ENCODE measurements around the gene SLC26A3. TPM values are rescaled to one million over a fixed set of nuclear protein-coding genes. Genes with fewer than 3 reads are reported as not detected.

The SLC26A3 gene
- total and polyA plus RNA-seq, 2 experiments from 2014 or later = not detected

GRCh38 chr7:107788662-107789061 lies 14.4 kb downstream of the SLC26A3 start:
- in situ Hi-C loops (cut with MboI) = no loop called here
- 21 to 33% methylated on average over 2 to 3 of the region's 3 CpGs for WGBS, 2 experiments (ENCODE audit: low coverage in 1 of 2, low lambda C conversion rate in 2 of 2, missing lambda C conversion rate in 2 of 2)
- no peak overlapping the region for H2AFZ ChIP-seq

GRCh38 chr7:107788216-107788615 lies 14.8 kb downstream of the SLC26A3 start:
- WGBS, 2 experiments (ENCODE audit: low coverage in 1 of 2, low lambda C conversion rate in 2 of 2, missing lambda C conversion rate in 2 of 2) = 5 to 7% methylated on average over 1 of the region's 1 CpG
- in situ Hi-C loops (cut with MboI) = no loop called here

More at GRCh38 chr7:107788662-107789061, 14.4 kb downstream of the SLC26A3 start:
- DNase-seq = no peak
- no peak overlapping the region for H3K9ac ChIP-seq
- H3K9me2 ChIP-seq (ENCODE audit: insufficient read depth) = no peaks in the 10 kb centered on the region
- no peak overlapping the region for H3K27ac ChIP-seq
- H3K36me3 ChIP-seq (ENCODE audit: low read depth) = no peaks in the 10 kb centered on the region
- TF ChIP-seq EZH2 (IDR thresholded peaks at IDR 0.05; ENCODE audit: insufficient read depth, poor library complexity, severe bottlenecking) = no peak
- TF ChIP-seq EZH2phosphoT487 (IDR thresholded peaks at IDR 0.05; ENCODE audit: insufficient read depth, low read depth) = no peak
- H3K27me3 ChIP-seq (replicated peaks; ENCODE audit: insufficient read depth) = peaks cover 36% of the 10 kb centered on the region
- no peaks in the 10 kb centered on the region for H3K79me2 ChIP-seq (ENCODE audit: insufficient read depth)
- H3K9me3 ChIP-seq (ENCODE audit: low read depth) = no peaks in the 10 kb centered on the region
- H3K4me2 ChIP-seq (ENCODE audit: unreplicated experiment) = no peak overlapping the region
- no peaks in the 10 kb centered on the region for H3F3A ChIP-seq (ENCODE audit: insufficient read depth)
- no peak overlapping the region for H3K4me3 ChIP-seq
- no peaks in the 10 kb centered on the region for H3K4me1 ChIP-seq (ENCODE audit: insufficient read depth)
- H4K20me1 ChIP-seq (ENCODE audit: insufficient read depth) = no peaks in the 10 kb centered on the region

GRCh38 chr7:107785926-107786325 lies 17.1 kb downstream of the SLC26A3 start:
- no peaks in the 10 kb centered on the region for H3F3A ChIP-seq (ENCODE audit: insufficient read depth)
- H3K27me3 ChIP-seq (replicated peaks; ENCODE audit: insufficient read depth) = peaks cover 23% of the 10 kb centered on the region; the same call in 1 of the 2 replicates
- TF ChIP-seq EZH2phosphoT487 (IDR thresholded peaks at IDR 0.05; ENCODE audit: insufficient read depth, low read depth) (no peak), EZH2 (IDR thresholded peaks at IDR 0.05; ENCODE audit: insufficient read depth, poor library complexity, severe bottlenecking) (no peak)
- in situ Hi-C loops (cut with MboI) = no loop called here
- H3K9ac ChIP-seq = no peak overlapping the region
- H3K9me2 ChIP-seq (ENCODE audit: insufficient read depth) = no peaks in the 10 kb centered on the region
- H3K4me1 ChIP-seq (ENCODE audit: insufficient read depth) = no peaks in the 10 kb centered on the region
- no peaks in the 10 kb centered on the region for H3K79me2 ChIP-seq (ENCODE audit: insufficient read depth)
- H3K27ac ChIP-seq = no peak overlapping the region
- no peaks in the 10 kb centered on the region for H4K20me1 ChIP-seq (ENCODE audit: insufficient read depth)
- no peak for DNase-seq
- no peaks in the 10 kb centered on the region for H3K36me3 ChIP-seq (ENCODE audit: low read depth)
- no peaks in the 10 kb centered on the region for H3K9me3 ChIP-seq (ENCODE audit: low read depth)
- no peak overlapping the region for H3K4me2 ChIP-seq (ENCODE audit: unreplicated experiment)
- no peak overlapping the region for H3K4me3 ChIP-seq
- H2AFZ ChIP-seq = no peak overlapping the region
- 30 to 34% methylated on average over 2 of the region's 2 CpGs for WGBS, 2 experiments (ENCODE audit: low coverage in 1 of 2, low lambda C conversion rate in 2 of 2, missing lambda C conversion rate in 2 of 2)

More at GRCh38 chr7:107788216-107788615, 14.8 kb downstream of the SLC26A3 start:
- no peak for DNase-seq
- no peaks in the 10 kb centered on the region for H3K4me1 ChIP-seq (ENCODE audit: insufficient read depth)
- H3K9me2 ChIP-seq (ENCODE audit: insufficient read depth) = no peaks in the 10 kb centered on the region
- TF ChIP-seq EZH2 (IDR thresholded peaks at IDR 0.05; ENCODE audit: insufficient read depth, poor library complexity, severe bottlenecking) (no peak), EZH2phosphoT487 (IDR thresholded peaks at IDR 0.05; ENCODE audit: insufficient read depth, low read depth) (no peak)
- H3K9ac ChIP-seq = no peak overlapping the region
- no peaks in the 10 kb centered on the region for H3K79me2 ChIP-seq (ENCODE audit: insufficient read depth)
- H3K27ac ChIP-seq = no peak overlapping the region
- H3F3A ChIP-seq (ENCODE audit: insufficient read depth) = no peaks in the 10 kb centered on the region
- H3K4me3 ChIP-seq = no peak overlapping the region
- H3K36me3 ChIP-seq (ENCODE audit: low read depth) = no peaks in the 10 kb centered on the region
- H3K4me2 ChIP-seq (ENCODE audit: unreplicated experiment) = no peak overlapping the region
- no peaks in the 10 kb centered on the region for H4K20me1 ChIP-seq (ENCODE audit: insufficient read depth)
- H2AFZ ChIP-seq = no peak overlapping the region
- H3K27me3 ChIP-seq (replicated peaks; ENCODE audit: insufficient read depth) = peaks cover 33% of the 10 kb centered on the region; the same call in 1 of the 2 replicates
- no peaks in the 10 kb centered on the region for H3K9me3 ChIP-seq (ENCODE audit: low read depth)

- DNase-seq = no peak
- Histone ChIP-seq H3K79me2 (ENCODE audit: insufficient read depth) (no peaks in the 10 kb centered on the region), H4K20me1 (ENCODE audit: insufficient read depth) (no peaks in the 10 kb centered on the region), H3F3A (ENCODE audit: insufficient read depth) (no peaks in the 10 kb centered on the region), H3K9me2 (ENCODE audit: insufficient read depth) (no peaks in the 10 kb centered on the region), H3K9me3 (ENCODE audit: low read depth) (no peaks in the 10 kb centered on the region), H3K27ac (no peak overlapping the region), H3K9ac (no peak overlapping the region), H3K27me3 (replicated peaks; ENCODE audit: insufficient read depth) (peaks cover 23% of the 10 kb centered on the region; the same call in 1 of the 2 replicates), H3K4me1 (ENCODE audit: insufficient read depth) (no peaks in the 10 kb centered on the region), H3K36me3 (ENCODE audit: low read depth) (no peaks in the 10 kb centered on the region), H3K4me3 (no peak overlapping the region), H3K4me2 (ENCODE audit: unreplicated experiment) (no peak overlapping the region), H2AFZ (no peak overlapping the region)
- TF ChIP-seq EZH2phosphoT487 (IDR thresholded peaks at IDR 0.05; ENCODE audit: insufficient read depth, low read depth) (no peak), EZH2 (IDR thresholded peaks at IDR 0.05; ENCODE audit: insufficient read depth, poor library complexity, severe bottlenecking) (no peak)
- in situ Hi-C loops (cut with MboI) = no loop called here
- 81 to 100% methylated on average over 2 of the region's 2 CpGs for WGBS, 2 experiments (ENCODE audit: low coverage in 1 of 2, low lambda C conversion rate in 2 of 2, missing lambda C conversion rate in 2 of 2)
These were observed 17.9 kb downstream of the SLC26A3 start for GRCh38 chr7:107785170-107785569.

GRCh38 chr7:107783648-107784047 lies 19.4 kb downstream of the SLC26A3 start:
- in situ Hi-C loops (cut with MboI) = no loop called here

More at GRCh38 chr7:107783648-107784047, 19.4 kb downstream of the SLC26A3 start:
- Histone ChIP-seq H4K20me1 (ENCODE audit: insufficient read depth) (no peaks in the 10 kb centered on the region), H3K27me3 (replicated peaks; ENCODE audit: insufficient read depth) (peaks cover 23% of the 10 kb centered on the region; the same call in 1 of the 2 replicates), H3K36me3 (ENCODE audit: low read depth) (no peaks in the 10 kb centered on the region), H2AFZ (no peak overlapping the region), H3K27ac (no peak overlapping the region), H3K4me3 (no peak overlapping the region), H3K4me2 (ENCODE audit: unreplicated experiment) (no peak overlapping the region), H3K9me2 (ENCODE audit: insufficient read depth) (no peaks in the 10 kb centered on the region), H3K9ac (no peak overlapping the region), H3K79me2 (ENCODE audit: insufficient read depth) (no peaks in the 10 kb centered on the region), H3K4me1 (ENCODE audit: insufficient read depth) (no peaks in the 10 kb centered on the region), H3F3A (ENCODE audit: insufficient read depth) (no peaks in the 10 kb centered on the region), H3K9me3 (ENCODE audit: low read depth) (no peaks in the 10 kb centered on the region)
- 20 to 39% methylated on average over 1 of the region's 1 CpG for WGBS, 2 experiments (ENCODE audit: low coverage in 1 of 2, low lambda C conversion rate in 2 of 2, missing lambda C conversion rate in 2 of 2)
- no peak for DNase-seq
- TF ChIP-seq EZH2 (IDR thresholded peaks at IDR 0.05; ENCODE audit: insufficient read depth, poor library complexity, severe bottlenecking) (no peak), EZH2phosphoT487 (IDR thresholded peaks at IDR 0.05; ENCODE audit: insufficient read depth, low read depth) (no peak)

Measured in GM23248 (cell line).